CD8-positive, alpha-beta memory T cell (primary cell): ENCODE data around the gene EFCAB6. TPM values are rescaled to one million over a fixed set of nuclear protein-coding genes. Genes with fewer than 3 reads are reported as not detected.

Experiments used
- CTCF ChIA-PET: fragments of 350-600 bp; sonication (Branson Sonifier 250); formaldehyde crosslinking; loops from one replicate; lab custom pipeline; 2021; ENCODE audit warnings: antibody characterized with exemption; lab: Charles Lee
- POLR2A ChIA-PET: fragments of 350-600 bp; sonication (Branson Sonifier 250); formaldehyde crosslinking; loops from one replicate; lab custom pipeline; 2021; ENCODE audit warnings: antibody characterized with exemption; lab: Charles Lee
- DNase-seq, 5 donors: peaks; one replicate each; pipeline versions ENCODE4 v3.0.0 to v3.0.0-alpha.2; 2020 to 2022; ENCODE audit warnings: mixed read lengths in 1 of 5
- H3K27ac ChIP-seq: one replicate; pipeline ENCODE4 v1.7.0; 2013; ENCODE audit warnings: low read depth, mild to moderate bottlenecking, low read length, moderate library complexity
- H3K27me3 ChIP-seq: 2 replicates; pipeline ENCODE4 v1.7.0; 2013; ENCODE audit warnings: low read length, mild to moderate bottlenecking; ENCODE audit not compliant: insufficient read depth, poor library complexity, severe bottlenecking
- H3K36me3 ChIP-seq: 2 replicates; pipeline ENCODE4 v1.7.0; 2013; ENCODE audit warnings: mild to moderate bottlenecking, low read length, moderate library complexity; ENCODE audit not compliant: insufficient read depth
- H3K4me1 ChIP-seq: 2 replicates; pipeline ENCODE4 v1.7.0; 2013; ENCODE audit warnings: mild to moderate bottlenecking, low read length, moderate library complexity; ENCODE audit not compliant: insufficient read depth
- H3K4me3 ChIP-seq: 2 replicates; pipeline ENCODE4 v1.7.0; 2013; ENCODE audit warnings: mild to moderate bottlenecking, low read length
- H3K9me3 ChIP-seq: 2 replicates; pipeline ENCODE4 v1.7.0; 2013; ENCODE audit warnings: mild to moderate bottlenecking, low read length
- H3K27ac Mint-ChIP-seq, 8 donors: one replicate each; pipeline ENCODE4 v1.8.0; 2020 to 2021; ENCODE audit warnings: mixed read lengths in 8 of 8, mild to moderate bottlenecking in 6 of 8, inconsistent platforms in 3 of 8, moderate library complexity in 3 of 8
- H3K27me3 Mint-ChIP-seq, 2 donors: one replicate each; pipeline ENCODE4 v1.8.0; 2020 to 2021; ENCODE audit warnings: mixed read lengths in 2 of 2, mild to moderate bottlenecking in 1 of 2, moderate library complexity in 1 of 2
- H3K36me3 Mint-ChIP-seq, 3 donors: one replicate each; pipeline ENCODE4 v1.8.0; 2020 to 2021; ENCODE audit warnings: mixed read lengths in 3 of 3, inconsistent platforms in 1 of 3, mild to moderate bottlenecking in 1 of 3
- H3K4me1 Mint-ChIP-seq, 3 donors: one replicate each; pipeline ENCODE4 v1.8.0; 2020 to 2021; ENCODE audit warnings: mixed read lengths in 3 of 3, inconsistent platforms in 1 of 3, mild to moderate bottlenecking in 1 of 3
- H3K4me3 Mint-ChIP-seq, 7 donors: one replicate each; pipeline ENCODE4 v1.8.0; 2020 to 2021; ENCODE audit warnings: mixed read lengths in 7 of 7, mild to moderate bottlenecking in 6 of 7, moderate library complexity in 4 of 7, inconsistent platforms in 2 of 7
- H3K9me3 Mint-ChIP-seq, 5 donors: one replicate each; pipeline ENCODE4 v1.8.0; 2020 to 2022; ENCODE audit warnings: mixed read lengths in 5 of 5, mild to moderate bottlenecking in 3 of 5, moderate library complexity in 2 of 5, inconsistent platforms in 1 of 5
- polyA plus RNA-seq: library from polyadenylated mRNA; unstranded; fragments of 300-500 nt; fragmentation: Illumina TruSeq; gene quantifications from one replicate; pipeline ENCODE4 v1.2.3, GENCODE V29; 2021
- total RNA-seq, 2 experiments: library from RNA; stranded (reverse); gene quantifications; one replicate each; pipeline ENCODE4 v1.2.3, GENCODE V29; 2021

Gene EFCAB6
- total and polyA plus RNA-seq, 3 experiments from 2014 or later, result 0.22 to 0.72 (median 0.64) TPM

DNA sequence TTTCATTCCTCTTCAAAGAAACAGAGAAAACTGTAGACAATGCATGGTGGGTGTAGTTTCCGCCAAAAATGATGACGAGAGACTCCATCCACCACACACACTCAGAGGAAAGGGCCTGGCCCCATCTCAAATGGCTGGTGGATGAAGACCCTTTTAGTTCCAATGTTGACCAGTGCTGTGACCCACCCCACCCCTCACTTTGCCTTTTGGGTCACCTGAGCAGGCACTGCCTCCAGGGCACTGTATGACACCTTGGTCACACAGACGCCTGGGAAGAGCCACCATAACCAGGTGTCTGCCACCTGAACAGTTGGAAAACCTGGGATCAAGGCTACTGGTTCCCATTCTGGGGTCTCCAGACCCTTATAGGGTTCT is 279.0 kb downstream of the EFCAB6 start:
- Mint-ChIP-seq H3K4me3 (no peak overlapping the region), H3K36me3 (peaks cover 0 to 2% (median 0%) of the 10 kb centered on the region in 3 donors)
- POLR2A ChIA-PET, result no interaction called here

DNA sequence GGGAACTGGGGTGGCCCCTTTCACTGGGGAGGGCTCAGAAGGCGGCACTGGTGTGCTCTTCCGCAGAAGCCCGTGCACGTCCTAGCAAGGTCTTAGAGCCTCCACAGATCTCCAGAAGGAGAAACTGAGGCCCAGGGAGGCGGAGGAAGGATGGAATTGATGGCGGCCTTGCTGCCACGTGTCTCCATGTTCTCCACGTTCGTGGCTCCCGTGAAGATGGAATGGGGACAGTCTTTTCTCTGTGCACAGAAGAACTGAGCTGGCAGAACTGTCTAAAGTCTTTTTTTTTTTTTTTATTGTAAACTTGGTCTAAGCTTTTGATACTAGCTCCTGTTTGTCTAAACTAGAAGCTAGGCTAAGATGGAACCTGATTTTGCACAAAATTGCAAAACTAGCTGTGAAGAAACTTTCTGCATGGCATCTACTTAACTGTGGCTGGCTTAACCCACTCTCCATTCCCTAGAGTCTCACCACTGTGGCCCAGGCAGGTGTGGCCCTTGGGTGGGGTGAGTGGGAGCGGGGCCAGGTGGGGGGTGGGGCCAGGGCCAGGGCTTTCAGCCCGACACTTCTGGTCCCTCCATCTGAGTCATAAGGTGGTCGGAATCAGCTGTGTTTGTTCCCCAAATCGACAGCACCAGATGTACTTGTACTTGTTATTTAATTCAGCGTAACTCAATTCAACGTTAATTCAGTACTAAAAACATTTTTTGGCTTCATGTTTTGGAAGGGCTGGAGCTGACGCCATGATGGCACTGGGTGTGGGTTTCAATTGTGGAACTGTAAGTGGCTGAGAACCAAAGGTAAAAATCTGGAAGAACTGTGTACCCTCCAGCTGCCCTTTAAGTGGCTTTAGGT is 279.6 kb downstream of the EFCAB6 start:
- no peak overlapping the region for H3K4me3 Mint-ChIP-seq
- DNase-seq, result no peak
- Histone ChIP-seq H3K27me3 (no peaks in the 10 kb centered on the region), H3K36me3 (no peaks in the 10 kb centered on the region), H3K4me1 (no peaks in the 10 kb centered on the region), H3K27ac (no peak overlapping the region), H3K4me3 (no peak overlapping the region), H3K9me3 (no peaks in the 10 kb centered on the region)
- ChIA-PET POLR2A (no interaction called here), CTCF (no interaction called here)
- no peak overlapping the region for H3K27ac Mint-ChIP-seq
- no peaks in the 10 kb centered on the region for H3K36me3 Mint-ChIP-seq
- no peaks in the 10 kb centered on the region for H3K4me1 Mint-ChIP-seq
- H3K27me3 Mint-ChIP-seq, result peaks cover 9 to 29% of the 10 kb centered on the region in 2 donors
- H3K9me3 Mint-ChIP-seq, result no peaks in the 10 kb centered on the region

More for the DNA sequence above, 279.0 kb downstream of the EFCAB6 start:
- Mint-ChIP-seq H3K27me3 (peaks cover 11 to 34% of the 10 kb centered on the region in 2 donors), H3K27ac (no peak overlapping the region), H3K4me1 (no peaks in the 10 kb centered on the region), H3K9me3 (peaks cover 0 to 2% (median 0%) of the 10 kb centered on the region in 5 donors)
- no peak for DNase-seq
- Histone ChIP-seq H3K36me3 (no peaks in the 10 kb centered on the region), H3K27ac (no peak overlapping the region), H3K4me3 (no peak overlapping the region), H3K9me3 (no peaks in the 10 kb centered on the region), H3K27me3 (no peaks in the 10 kb centered on the region), H3K4me1 (no peaks in the 10 kb centered on the region)
- CTCF ChIA-PET, result no interaction called here

DNA sequence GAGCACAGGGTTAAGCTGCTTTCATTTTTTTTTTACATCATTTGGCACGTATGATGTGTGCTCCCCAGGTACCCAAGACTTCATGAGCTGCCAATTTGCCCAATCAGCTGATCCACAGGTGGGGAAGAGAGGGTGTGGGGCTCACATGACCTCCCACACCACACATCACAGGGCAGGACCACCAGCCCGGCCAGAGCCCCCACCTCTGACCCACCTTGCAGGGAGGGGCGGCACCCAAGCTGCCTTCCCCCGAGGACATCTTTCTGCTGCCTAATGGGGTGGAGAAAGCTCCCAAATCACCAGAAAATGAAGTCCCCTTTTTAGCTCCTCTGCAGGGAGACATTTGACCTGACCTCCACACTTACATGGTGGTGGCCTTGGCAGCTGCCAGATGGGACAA is 280.5 kb downstream of the EFCAB6 start:
- H3K4me1 Mint-ChIP-seq, result no peaks in the 10 kb centered on the region
- Histone ChIP-seq H3K9me3 (no peaks in the 10 kb centered on the region), H3K36me3 (no peaks in the 10 kb centered on the region), H3K27ac (no peak overlapping the region), H3K4me1 (no peaks in the 10 kb centered on the region), H3K4me3 (no peak overlapping the region), H3K27me3 (no peaks in the 10 kb centered on the region)
- H3K4me3 Mint-ChIP-seq, result no peak overlapping the region
- H3K36me3 Mint-ChIP-seq, result no peaks in the 10 kb centered on the region
- POLR2A ChIA-PET, result no interaction called here
- no peak overlapping the region for H3K27ac Mint-ChIP-seq
- H3K9me3 Mint-ChIP-seq, result no peaks in the 10 kb centered on the region
- DNase-seq, result no peak
- H3K27me3 Mint-ChIP-seq, result peaks cover 9 to 29% of the 10 kb centered on the region in 2 donors
- CTCF ChIA-PET, result no interaction called here

DNA sequence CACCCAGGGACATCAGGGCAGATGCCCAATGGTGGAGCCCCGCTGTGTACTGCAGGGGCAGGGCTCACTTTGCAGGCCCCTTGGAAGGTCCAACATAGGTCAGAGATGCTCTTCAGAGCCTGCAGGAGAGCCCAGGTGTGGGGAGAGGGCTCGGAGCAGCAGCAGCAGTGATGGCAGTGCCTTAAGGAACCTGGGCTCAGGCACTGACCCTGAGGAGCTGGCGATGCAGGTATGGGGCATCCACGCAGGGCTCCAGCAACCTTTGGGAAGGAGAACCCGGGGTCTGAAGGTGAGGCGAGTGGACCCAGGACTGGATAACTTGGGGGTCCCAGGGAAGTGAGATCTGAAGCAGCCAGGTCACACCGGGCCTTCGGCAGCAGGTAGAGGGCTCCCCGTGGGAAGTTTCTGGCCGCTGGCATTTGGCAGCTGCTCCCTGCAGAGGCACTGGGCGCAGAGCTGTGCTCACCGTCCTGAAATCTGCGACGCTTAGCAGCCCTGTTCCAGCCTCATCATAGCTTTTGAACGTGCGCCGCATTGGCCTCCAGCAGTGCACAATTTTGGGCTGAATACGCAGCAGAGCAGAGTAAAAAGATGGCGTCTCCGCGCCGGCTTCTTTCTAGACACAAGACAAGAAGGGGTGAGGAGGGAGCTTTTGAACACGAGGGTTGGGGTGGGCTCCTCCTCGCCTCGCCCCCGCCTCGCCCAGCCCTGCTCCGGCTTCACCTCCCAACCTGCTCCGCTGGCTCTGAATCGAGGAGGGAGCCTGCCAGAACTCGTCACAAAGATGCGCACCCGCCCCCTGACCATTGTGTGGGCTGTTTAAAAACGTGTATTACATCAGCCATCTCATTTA is 281.5 kb downstream of the EFCAB6 start:
- peaks cover 4% of the 10 kb centered on the region for H3K27me3 ChIP-seq
- Mint-ChIP-seq H3K4me3 (no peak overlapping the region), H3K4me1 (no peaks in the 10 kb centered on the region), H3K27ac (no peak overlapping the region), H3K36me3 (no peaks in the 10 kb centered on the region), H3K27me3 (peaks cover 6 to 33% of the 10 kb centered on the region in 2 donors), H3K9me3 (no peaks in the 10 kb centered on the region)
- H3K4me3 ChIP-seq, result no peak overlapping the region
- no peaks in the 10 kb centered on the region for H3K4me1 ChIP-seq
- CTCF ChIA-PET, result no interaction called here
- H3K36me3 ChIP-seq, result no peaks in the 10 kb centered on the region
- DNase-seq, result no peak
- no peak overlapping the region for H3K27ac ChIP-seq
- POLR2A ChIA-PET, result no interaction called here
- no peaks in the 10 kb centered on the region for H3K9me3 ChIP-seq

DNA sequence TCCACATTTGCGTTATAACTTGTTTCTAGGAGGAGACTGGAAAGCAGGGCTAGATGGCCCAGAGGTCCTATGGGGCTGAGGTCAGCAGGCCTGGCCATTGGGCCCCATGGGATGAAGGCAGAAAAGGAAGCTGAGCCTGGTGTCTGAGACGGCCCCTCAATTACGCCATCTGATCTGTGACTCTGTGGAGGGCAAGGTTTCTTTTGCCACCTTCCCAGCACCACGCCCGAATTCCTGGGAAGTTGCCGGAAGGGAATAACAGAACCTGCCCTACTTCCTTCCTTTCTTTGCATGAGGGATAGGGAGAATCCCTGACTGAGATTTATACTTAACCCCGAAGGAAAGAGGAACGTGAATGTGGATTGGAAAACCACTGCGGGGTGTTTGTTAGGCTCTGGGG is 282.2 kb downstream of the EFCAB6 start:
- Mint-ChIP-seq H3K27ac (no peak overlapping the region), H3K9me3 (no peaks in the 10 kb centered on the region), H3K4me1 (no peaks in the 10 kb centered on the region), H3K36me3 (no peaks in the 10 kb centered on the region), H3K4me3 (peak overlapping the region in 1 of 7 donors; percentile 65), H3K27me3 (peaks cover 5 to 34% of the 10 kb centered on the region in 2 donors)
- H3K27me3 ChIP-seq, result peaks cover 4% of the 10 kb centered on the region
- no peak for DNase-seq
- POLR2A ChIA-PET, result no interaction called here
- H3K4me3 ChIP-seq, result no peak overlapping the region
- H3K4me1 ChIP-seq, result no peaks in the 10 kb centered on the region
- no peaks in the 10 kb centered on the region for H3K36me3 ChIP-seq
- no peaks in the 10 kb centered on the region for H3K9me3 ChIP-seq
- no peak overlapping the region for H3K27ac ChIP-seq
- CTCF ChIA-PET, result no interaction called here

DNA sequence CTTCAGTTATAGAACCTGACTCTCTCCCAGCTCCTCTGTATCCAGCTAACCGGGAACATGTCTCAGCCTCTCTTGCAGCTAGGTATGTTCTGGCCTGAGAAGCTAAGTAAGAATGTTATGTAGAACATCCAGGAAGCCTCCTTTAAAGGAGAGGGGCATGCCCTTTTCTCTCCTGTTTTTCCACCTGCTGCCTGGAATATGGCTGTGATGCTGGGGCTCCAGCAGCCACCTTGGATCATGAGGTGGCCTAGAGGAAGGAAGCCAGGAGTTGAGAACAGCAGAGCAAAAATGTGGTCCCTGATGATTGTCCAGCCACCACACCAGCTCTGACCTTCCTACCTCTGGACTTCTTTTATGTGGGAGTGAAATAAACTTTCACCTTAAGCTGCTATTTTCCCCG is 282.6 kb downstream of the EFCAB6 start:
- H3K9me3 ChIP-seq, result no peaks in the 10 kb centered on the region
- no peaks in the 10 kb centered on the region for H3K4me1 ChIP-seq
- DNase-seq, result no peak
- Mint-ChIP-seq H3K4me1 (no peaks in the 10 kb centered on the region), H3K9me3 (no peaks in the 10 kb centered on the region), H3K27me3 (peaks cover 4 to 32% of the 10 kb centered on the region in 2 donors), H3K4me3 (no peak overlapping the region), H3K27ac (no peak overlapping the region), H3K36me3 (no peaks in the 10 kb centered on the region)
- H3K27ac ChIP-seq, result no peak overlapping the region
- POLR2A ChIA-PET, result no interaction called here
- CTCF ChIA-PET, result no interaction called here
- H3K36me3 ChIP-seq, result no peaks in the 10 kb centered on the region
- no peak overlapping the region for H3K4me3 ChIP-seq
- H3K27me3 ChIP-seq, result peaks cover 4% of the 10 kb centered on the region

DNA sequence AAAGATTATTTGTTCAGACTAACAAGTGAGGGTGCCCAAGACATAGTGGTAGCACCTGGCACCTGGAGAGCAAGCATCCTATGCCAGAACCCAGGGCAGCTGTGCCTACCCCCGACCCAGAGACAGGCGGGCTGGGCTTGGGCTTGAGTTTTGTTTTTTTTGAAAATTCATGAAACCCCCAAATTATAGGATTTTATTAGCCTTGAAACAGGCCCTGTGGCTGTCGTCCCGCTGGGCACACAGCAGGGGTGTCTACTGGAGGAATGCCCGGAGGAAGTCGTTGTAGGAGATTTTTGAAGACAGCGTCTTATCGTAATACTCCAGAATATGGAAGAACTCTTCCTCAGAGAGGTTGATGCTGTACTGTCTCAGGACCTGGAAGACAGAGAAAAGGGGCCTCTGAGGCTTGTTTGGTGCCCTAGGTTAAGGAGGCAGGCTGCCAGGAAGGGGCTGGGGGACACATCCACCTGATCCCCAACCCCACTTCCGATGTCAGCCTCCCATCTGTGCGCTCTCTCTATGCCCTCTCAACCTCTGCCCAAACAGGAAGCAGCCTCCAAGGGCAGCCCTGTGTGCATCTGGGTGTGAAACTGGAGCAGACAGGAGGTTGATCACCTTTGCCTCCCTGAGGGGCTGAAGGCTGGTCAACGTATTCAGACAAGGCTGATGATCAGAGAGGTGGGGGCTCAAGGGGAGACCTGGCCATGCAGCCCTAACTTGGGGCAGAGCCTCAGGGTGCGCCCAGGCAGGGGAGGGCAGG is 283.3 kb downstream of the EFCAB6 start:
- H3K27me3 Mint-ChIP-seq, result peaks cover 6 to 31% of the 10 kb centered on the region in 2 donors
- H3K27ac Mint-ChIP-seq, result no peak overlapping the region
- no peak overlapping the region for H3K4me3 Mint-ChIP-seq
- no peak for DNase-seq
- H3K4me3 ChIP-seq, result no peak overlapping the region
- ChIA-PET CTCF (no interaction called here), POLR2A (no interaction called here)
- H3K36me3 Mint-ChIP-seq, result no peaks in the 10 kb centered on the region
- no peaks in the 10 kb centered on the region for H3K4me1 Mint-ChIP-seq
- H3K9me3 Mint-ChIP-seq, result no peaks in the 10 kb centered on the region
- peaks cover 4% of the 10 kb centered on the region for H3K27me3 ChIP-seq
- H3K27ac ChIP-seq, result no peak overlapping the region
- no peaks in the 10 kb centered on the region for H3K36me3 ChIP-seq
- no peaks in the 10 kb centered on the region for H3K9me3 ChIP-seq
- H3K4me1 ChIP-seq, result no peaks in the 10 kb centered on the region
